H9 (cell line): ENCODE results near the gene EPB41L2. TPM values are rescaled to one million over a fixed set of nuclear protein-coding genes. Genes with fewer than 3 reads are reported as not detected.

ENCODE experiments used
- DNase-seq: peaks from one replicate; pipeline ENCODE4 v3.0.0-alpha.2; 2017
- H2AFZ ChIP-seq: one replicate; pipeline ENCODE4 v1.6.1; 2013; ENCODE audit warnings: mild to moderate bottlenecking, low read length, control low read depth, moderate library complexity
- H2AK5ac ChIP-seq: 2 replicates; pipeline ENCODE4 v1.6.1; 2013; ENCODE audit warnings: low read length, control low read depth, mixed read lengths; ENCODE audit not compliant: insufficient read length
- H2BK120ac ChIP-seq: one replicate; pipeline ENCODE4 v1.6.1; 2013; ENCODE audit warnings: low read depth, mild to moderate bottlenecking, low read length, control low read depth, inconsistent platforms; ENCODE audit not compliant: poor library complexity, severe bottlenecking
- H2BK12ac ChIP-seq: 2 replicates; pipeline ENCODE4 v1.6.1; 2013; ENCODE audit warnings: low read length, control low read depth, mixed read lengths, low read depth; ENCODE audit not compliant: insufficient read length
- H2BK15ac ChIP-seq: 2 replicates; pipeline ENCODE4 v1.6.1; 2013; ENCODE audit warnings: low read depth, low read length, control low read depth
- H2BK20ac ChIP-seq: one replicate; pipeline ENCODE4 v1.6.1; 2013; ENCODE audit warnings: low read depth, mild to moderate bottlenecking, low read length, control low read depth, inconsistent platforms; ENCODE audit not compliant: poor library complexity, severe bottlenecking
- H2BK5ac ChIP-seq: 2 replicates; pipeline ENCODE4 v1.6.1; 2013; ENCODE audit warnings: low read length, control low read depth, mixed read lengths; ENCODE audit not compliant: insufficient read length
- H3K14ac ChIP-seq: 2 replicates; pipeline ENCODE4 v1.6.1; 2013; ENCODE audit warnings: low read length, control low read depth; ENCODE audit not compliant: insufficient read depth
- H3K18ac ChIP-seq: 2 replicates; pipeline ENCODE4 v1.6.1; 2013; ENCODE audit warnings: low read depth, mild to moderate bottlenecking, mixed read lengths, low read length, control low read depth; ENCODE audit not compliant: insufficient read length
- H3K23ac ChIP-seq: 2 replicates; pipeline ENCODE4 v1.6.1; 2013; ENCODE audit warnings: low read length, control low read depth, mixed read lengths, low read depth; ENCODE audit not compliant: insufficient read length
- H3K23me2 ChIP-seq: 2 replicates; pipeline ENCODE4 v1.6.1; 2013; ENCODE audit warnings: low read depth, mild to moderate bottlenecking, mixed read lengths, low read length, control low read depth; ENCODE audit not compliant: insufficient read length, poor library complexity, severe bottlenecking
- H3K27ac ChIP-seq: 2 replicates; pipeline ENCODE4 v1.5.1; 2013; ENCODE audit warnings: low read length, control low read depth, mixed read lengths, low read depth; ENCODE audit not compliant: insufficient read length
- H3K27me3 ChIP-seq: 2 replicates; pipeline ENCODE4 v1.6.1; 2013; ENCODE audit warnings: low read length, control low read depth, inconsistent platforms; ENCODE audit not compliant: insufficient read depth
- H3K4ac ChIP-seq: 2 replicates; pipeline ENCODE4 v1.6.1; 2013; ENCODE audit warnings: low read depth, mild to moderate bottlenecking, control low read depth, inconsistent platforms, low read length, moderate library complexity
- H3K4me1 ChIP-seq: 2 replicates; pipeline ENCODE4 v1.6.1; 2013; ENCODE audit warnings: low read length, control low read depth, inconsistent platforms; ENCODE audit not compliant: insufficient read depth
- H3K4me2 ChIP-seq: 2 replicates; pipeline ENCODE4 v1.6.1; 2013; ENCODE audit warnings: low read length, control low read depth, mixed read lengths; ENCODE audit not compliant: insufficient read length, insufficient read depth
- H3K56ac ChIP-seq: 2 replicates; pipeline ENCODE4 v1.6.1; 2013; ENCODE audit warnings: low read depth, mild to moderate bottlenecking, mixed read lengths, low read length, control low read depth; ENCODE audit not compliant: insufficient read length
- H3K79me1 ChIP-seq: 2 replicates; pipeline ENCODE4 v1.6.1; 2013; ENCODE audit warnings: low read depth, mild to moderate bottlenecking, moderate library complexity, low read length, control low read depth, inconsistent platforms; ENCODE audit not compliant: insufficient read depth, poor library complexity, severe bottlenecking
- H3K79me2 ChIP-seq: 2 replicates; pipeline ENCODE4 v1.6.1; 2013; ENCODE audit warnings: low read length, control low read depth, inconsistent platforms; ENCODE audit not compliant: insufficient read depth
- H3K9ac ChIP-seq: 2 replicates; pipeline ENCODE4 v1.6.1; 2013; ENCODE audit warnings: low read length, control low read depth, mixed read lengths; ENCODE audit not compliant: insufficient read length; ENCODE audit errors: extremely low read depth
- H3K9me3 ChIP-seq: one replicate; pipeline ENCODE4 v1.6.1; 2013; ENCODE audit warnings: low read depth, low read length, inconsistent platforms; ENCODE audit not compliant: control insufficient read depth
- H3T11ph ChIP-seq: one replicate; pipeline ENCODE4 v1.6.1; 2013; ENCODE audit warnings: mild to moderate bottlenecking, low read length, control low read depth, inconsistent platforms
- H4K20me1 ChIP-seq: one replicate; pipeline ENCODE4 v1.6.1; 2013; ENCODE audit not compliant: control insufficient read depth, insufficient read length, insufficient read depth
- H4K5ac ChIP-seq: 2 replicates; pipeline ENCODE4 v1.6.1; 2013; ENCODE audit warnings: low read depth, mild to moderate bottlenecking, mixed read lengths, low read length, control low read depth; ENCODE audit not compliant: insufficient read length
- H4K8ac ChIP-seq: replicated peaks from 2 replicates; pipeline ENCODE4 v1.6.1; 2013; ENCODE audit warnings: low read length, control low read depth, mixed read lengths, low read depth; ENCODE audit not compliant: insufficient read length
- H4K91ac ChIP-seq: 2 replicates; pipeline ENCODE4 v1.6.1; 2013; ENCODE audit warnings: low read depth, mild to moderate bottlenecking, moderate library complexity, mixed read lengths, low read length, control low read depth; ENCODE audit not compliant: insufficient read length
- H3K27ac Mint-ChIP-seq, 3 experiments: 2 replicates in 2 of 3; 3 replicates in 1 of 3; pipeline ENCODE4 v1.8.0; 2020 to 2021; ENCODE audit warnings: mixed read lengths in 3 of 3, mild to moderate bottlenecking in 1 of 3, moderate library complexity in 1 of 3
- H3K27me3 Mint-ChIP-seq: 2 replicates; pipeline ENCODE4 v1.8.0; 2021; ENCODE audit warnings: low read depth, mild to moderate bottlenecking, moderate library complexity, mixed read lengths
- H3K36me3 Mint-ChIP-seq, 3 experiments: 2 replicates in 2 of 3; 3 replicates in 1 of 3; pipeline ENCODE4 v1.8.0; 2020 to 2021; ENCODE audit warnings: low read depth in 3 of 3, mixed read lengths in 3 of 3; ENCODE audit not compliant: insufficient read depth in 1 of 3
- H3K4me1 Mint-ChIP-seq, 2 experiments: 2 replicates each; pipeline ENCODE4 v1.8.0; 2020; ENCODE audit warnings: mixed read lengths in 2 of 2
- H3K4me3 Mint-ChIP-seq, 2 experiments: 2 replicates in 1 of 2; 3 replicates in 1 of 2; pipeline ENCODE4 v1.8.0; 2020 to 2021; ENCODE audit warnings: mild to moderate bottlenecking in 2 of 2, mixed read lengths in 2 of 2, moderate library complexity in 1 of 2
- H3K9me3 Mint-ChIP-seq, 2 experiments: 2 replicates in 1 of 2; 3 replicates in 1 of 2; pipeline ENCODE4 v1.8.0; 2020; ENCODE audit warnings: mild to moderate bottlenecking in 2 of 2, mixed read lengths in 2 of 2, moderate library complexity in 1 of 2
- CTCF ChIP-seq: fragments of 200-600 bp; sonication (generic); conservative IDR thresholded peaks from 3 replicates; pipeline ENCODE4 v1.8.0; 2021; ENCODE audit warnings: antibody characterized with exemption, mild to moderate bottlenecking
- WGBS: extraction: QIAGEN DNeasy Blood & Tissue Kit; methylation state at CpG from one replicate; pipeline ENCODE4 v1.1.7; 2013; ENCODE audit warnings: missing lambda C conversion rate, low lambda C conversion rate, mixed read lengths; ENCODE audit not compliant: insufficient read length; ENCODE audit errors: extremely low coverage; 5-methylcytosine and 5-hydroxymethylcytosine counted together
- total RNA-seq: library from RNA; stranded (reverse); gene quantifications from 2 replicates; pipeline ENCODE4 v1.2.1, GENCODE V29; 2021

EPB41L2 gene
- total RNA-seq, 1 experiment from 2014 or later: 90.2 TPM

GRCh38 chr6:130797061-130797460 lies 266.0 kb downstream of the EPB41L2 start:
- Histone ChIP-seq H3K27me3 (no peaks in the 10 kb centered on the region; the same call in 1 of the 2 replicates), H3K4ac (no peak overlapping the region), H3K23me2 (no peaks in the 10 kb centered on the region), H4K91ac (no peak overlapping the region), H2AFZ (no peak overlapping the region), H3K79me1 (no peaks in the 10 kb centered on the region), H4K20me1 (no peaks in the 10 kb centered on the region), H3K9me3 (no peaks in the 10 kb centered on the region), H3K14ac (no peak overlapping the region), H2BK12ac (no peak overlapping the region), H3K4me1 (peaks cover 9% of the 10 kb centered on the region; the same call in 1 of the 2 replicates), H3T11ph (no peak overlapping the region), H4K8ac (no peak overlapping the region), H3K4me2 (no peak overlapping the region), H3K56ac (no peak overlapping the region), H3K9ac (no peak overlapping the region), H3K18ac (no peak overlapping the region), H2AK5ac (no peak overlapping the region), H4K5ac (no peak overlapping the region), H3K79me2 (no peaks in the 10 kb centered on the region), H3K23ac (no peak overlapping the region), H2BK120ac (no peak overlapping the region), H2BK15ac (no peak overlapping the region), H2BK5ac (no peak overlapping the region), H3K27ac (no peak overlapping the region), H2BK20ac (no peak overlapping the region)
- Mint-ChIP-seq H3K9me3 (peaks cover 10 to 19% of the 10 kb centered on the region in 2 experiments), H3K36me3 (peaks cover 3 to 10% (median 7%) of the 10 kb centered on the region in 3 experiments), H3K4me1 (peaks cover 25 to 32% of the 10 kb centered on the region in 2 experiments), H3K27ac (no peak overlapping the region), H3K4me3 (no peak overlapping the region), H3K27me3 (no peaks in the 10 kb centered on the region)
- no peak for TF ChIP-seq CTCF
- no peak for DNase-seq
- WGBS: no CpG with 5 or more reads among the region's 2 CpGs
